Measurements from ENCODE around the gene LINGO4.

DNA sequence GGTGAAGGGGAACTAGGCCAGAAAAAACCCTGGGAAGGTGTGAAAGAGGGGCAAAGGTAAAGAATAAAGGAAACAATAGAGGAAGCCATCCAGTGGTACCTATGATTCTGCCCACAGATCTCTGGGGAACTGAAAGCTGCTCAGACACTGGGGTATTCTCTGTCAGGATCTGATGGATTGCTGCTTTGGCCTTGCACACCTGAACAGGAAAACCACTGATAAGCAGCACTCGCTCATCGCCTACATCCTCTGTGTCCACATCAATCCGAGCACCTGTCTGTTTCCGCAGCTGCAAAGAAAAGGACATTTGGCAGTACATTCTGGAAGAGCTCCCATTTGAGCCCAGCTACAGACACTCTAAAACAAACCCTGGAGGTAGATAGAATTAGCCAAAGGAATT lies 25.4 kb downstream of the LINGO4 start:
- TF ChIP-seq, protein P1, sequence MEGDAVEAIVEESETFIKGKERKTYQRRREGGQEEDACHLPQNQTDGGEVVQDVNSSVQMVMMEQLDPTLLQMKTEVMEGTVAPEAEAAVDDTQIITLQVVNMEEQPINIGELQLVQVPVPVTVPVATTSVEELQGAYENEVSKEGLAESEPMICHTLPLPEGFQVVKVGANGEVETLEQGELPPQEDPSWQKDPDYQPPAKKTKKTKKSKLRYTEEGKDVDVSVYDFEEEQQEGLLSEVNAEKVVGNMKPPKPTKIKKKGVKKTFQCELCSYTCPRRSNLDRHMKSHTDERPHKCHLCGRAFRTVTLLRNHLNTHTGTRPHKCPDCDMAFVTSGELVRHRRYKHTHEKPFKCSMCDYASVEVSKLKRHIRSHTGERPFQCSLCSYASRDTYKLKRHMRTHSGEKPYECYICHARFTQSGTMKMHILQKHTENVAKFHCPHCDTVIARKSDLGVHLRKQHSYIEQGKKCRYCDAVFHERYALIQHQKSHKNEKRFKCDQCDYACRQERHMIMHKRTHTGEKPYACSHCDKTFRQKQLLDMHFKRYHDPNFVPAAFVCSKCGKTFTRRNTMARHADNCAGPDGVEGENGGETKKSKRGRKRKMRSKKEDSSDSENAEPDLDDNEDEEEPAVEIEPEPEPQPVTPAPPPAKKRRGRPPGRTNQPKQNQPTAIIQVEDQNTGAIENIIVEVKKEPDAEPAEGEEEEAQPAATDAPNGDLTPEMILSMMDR (conservative IDR thresholded peaks at IDR 0.05): no peak
- TF ChIP-seq EZH2 (IDR thresholded peaks at IDR 0.05; ENCODE audit: low read depth): no peak
